NOMO-1 treated with DMSO at 0.1 percent for 48 hours (cell line): ENCODE data around the gene SBF2.
A peak's percentile ranks its signal among the peaks of the same experiment; 100 is the strongest.

Source experiments
- DNase-seq: peaks from one replicate; lab custom pipeline; 2025; ENCODE audit not compliant: unreplicated experiment; lab: John Stamatoyannopoulos, UW

Gene SBF2

DNA sequence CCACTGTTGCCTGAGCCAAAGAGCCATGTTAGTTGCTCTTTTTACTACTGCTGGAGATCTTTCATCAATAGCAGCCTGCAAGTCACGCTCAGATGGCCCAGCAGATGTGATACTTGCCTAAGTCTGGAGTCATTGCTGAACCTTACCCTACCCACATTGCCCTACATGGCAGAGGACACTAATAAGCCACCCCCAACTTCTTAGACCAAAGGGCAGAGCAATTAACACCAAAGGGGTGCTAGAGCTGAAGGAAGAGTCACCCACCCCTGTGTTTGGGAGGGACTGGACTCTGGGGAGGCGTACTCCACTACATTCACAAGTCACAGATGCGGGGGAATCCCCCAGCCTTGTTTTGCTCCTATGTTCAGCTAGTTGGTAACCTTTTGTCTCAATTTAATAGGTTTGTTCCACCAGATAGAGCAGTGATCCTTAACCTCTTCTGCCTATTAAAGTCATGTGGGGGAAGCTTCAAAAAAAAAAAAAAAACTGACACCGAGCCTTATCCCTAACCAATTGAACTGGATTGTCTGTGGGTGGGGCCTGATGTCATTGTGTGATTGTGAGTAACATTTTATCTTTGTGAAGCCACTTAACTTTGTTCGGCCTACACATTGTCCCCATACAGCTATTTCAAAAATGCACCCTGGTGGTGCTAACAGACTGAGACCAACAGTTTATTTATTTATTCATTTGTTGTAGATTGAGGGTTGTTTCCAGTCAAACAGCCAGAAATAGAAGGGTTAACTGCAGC is 23.9 kb upstream of the SBF2 start:
- DNase-seq, result no peak

DNA sequence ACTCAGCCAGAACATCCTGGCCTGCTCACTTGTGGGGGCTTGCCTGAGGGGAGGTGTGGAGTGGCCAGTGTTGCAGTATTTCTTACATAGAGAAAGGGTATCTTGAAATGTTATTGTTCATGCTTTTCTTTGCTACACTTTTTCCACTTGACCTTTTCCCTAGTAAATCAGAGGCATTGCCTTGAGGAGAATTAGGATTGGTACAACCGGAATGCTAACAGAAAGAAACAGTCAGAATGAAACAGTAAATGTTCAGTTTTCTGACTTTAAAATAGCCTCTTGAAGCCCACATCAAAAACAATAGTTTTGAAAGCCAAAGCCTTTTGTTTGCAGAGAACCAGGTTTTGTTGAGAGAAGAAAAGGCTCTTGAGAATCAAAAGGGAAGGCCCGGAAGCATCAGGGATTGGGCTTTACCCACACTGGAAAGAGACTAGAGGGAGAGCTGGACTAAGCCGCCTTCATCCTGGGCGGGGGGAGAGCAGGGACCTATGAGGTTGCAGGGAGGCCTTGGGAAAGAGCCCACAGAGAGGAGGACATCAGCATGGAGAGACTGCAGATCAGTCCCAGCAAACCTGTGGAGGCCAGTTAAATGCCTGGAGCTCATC is 23.2 kb upstream of the SBF2 start:
- DNase-seq, result no peak

DNA sequence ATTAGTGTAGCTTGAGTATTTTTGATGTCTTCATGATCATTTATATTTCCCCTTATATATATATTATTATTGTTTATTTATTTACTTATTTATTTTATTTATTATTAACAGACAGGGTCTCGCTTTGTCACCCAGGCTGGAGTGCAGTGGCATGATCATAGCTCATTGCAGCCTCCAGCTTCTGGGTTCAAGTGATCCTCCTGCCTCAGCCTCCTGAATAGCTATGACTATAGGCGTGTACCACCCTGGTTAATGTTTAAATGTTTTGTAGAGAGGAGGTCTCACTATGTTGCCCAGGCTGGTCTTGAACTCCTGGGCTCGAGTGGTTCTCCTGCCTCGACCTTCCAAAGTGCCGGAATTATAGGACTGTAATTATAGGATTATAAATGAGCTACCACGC is 21.1 kb upstream of the SBF2 start:
- DNase-seq, result no peak

DNA sequence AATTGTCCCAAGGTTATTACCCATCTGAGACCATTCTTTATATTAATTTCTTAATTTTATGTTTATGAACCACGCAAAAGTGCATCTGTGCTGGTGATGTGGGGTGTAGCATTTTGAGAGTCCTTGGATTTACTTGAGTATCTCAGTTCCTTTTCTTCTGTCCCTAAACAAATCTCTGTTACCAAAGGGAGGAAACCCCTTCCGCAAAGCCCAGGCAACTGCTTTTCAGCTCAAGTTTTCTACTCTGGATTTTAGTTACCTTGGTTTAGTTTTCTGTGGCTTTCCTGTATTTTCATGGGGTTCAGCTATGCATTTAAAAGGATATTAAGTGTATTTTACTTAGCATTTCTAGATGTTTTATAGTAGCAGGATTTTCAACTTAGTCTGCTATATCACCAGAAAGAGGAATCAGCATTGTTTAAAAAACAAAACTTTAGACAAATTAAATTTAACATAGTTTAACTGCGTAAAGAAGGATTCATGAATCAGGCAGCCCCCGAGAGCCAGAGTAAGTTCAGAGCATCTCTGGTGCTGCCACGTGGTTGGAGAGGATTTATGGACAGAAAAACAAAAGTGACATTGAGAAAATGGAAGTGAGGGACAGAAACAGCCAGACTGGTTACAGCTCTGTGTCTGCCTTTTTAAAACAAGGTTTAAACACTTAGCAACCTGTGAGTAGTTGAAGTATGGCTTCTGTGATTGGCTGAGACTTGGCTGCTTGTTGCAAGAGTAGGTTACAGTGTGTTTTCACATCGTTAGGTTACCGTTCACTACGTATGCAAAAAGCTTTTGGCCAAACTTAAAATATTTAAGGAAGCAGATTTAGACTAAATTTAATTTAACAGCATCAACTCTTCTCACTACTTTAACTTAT is 20.4 kb upstream of the SBF2 start:
- DNase-seq, result peak; percentile 87

DNA sequence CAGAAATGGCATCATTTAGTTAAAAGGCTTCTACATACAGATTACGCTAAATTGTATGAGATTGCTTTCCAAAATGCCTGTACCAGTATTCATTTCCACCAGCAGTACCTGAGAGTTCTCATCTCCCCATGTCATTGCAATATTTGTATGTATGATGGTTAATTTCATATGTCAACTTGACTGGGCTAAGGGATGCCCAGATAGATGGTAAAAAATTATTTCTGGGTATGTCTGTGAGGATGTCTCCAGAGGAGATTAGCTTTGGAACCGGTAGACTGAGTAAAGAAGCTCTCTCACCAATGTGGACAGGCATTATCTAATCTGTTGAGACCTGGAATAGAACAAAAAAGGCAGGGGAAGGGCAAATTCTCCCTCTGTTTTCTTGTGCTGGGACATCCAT is 17.8 kb upstream of the SBF2 start:
- no peak for DNase-seq

DNA sequence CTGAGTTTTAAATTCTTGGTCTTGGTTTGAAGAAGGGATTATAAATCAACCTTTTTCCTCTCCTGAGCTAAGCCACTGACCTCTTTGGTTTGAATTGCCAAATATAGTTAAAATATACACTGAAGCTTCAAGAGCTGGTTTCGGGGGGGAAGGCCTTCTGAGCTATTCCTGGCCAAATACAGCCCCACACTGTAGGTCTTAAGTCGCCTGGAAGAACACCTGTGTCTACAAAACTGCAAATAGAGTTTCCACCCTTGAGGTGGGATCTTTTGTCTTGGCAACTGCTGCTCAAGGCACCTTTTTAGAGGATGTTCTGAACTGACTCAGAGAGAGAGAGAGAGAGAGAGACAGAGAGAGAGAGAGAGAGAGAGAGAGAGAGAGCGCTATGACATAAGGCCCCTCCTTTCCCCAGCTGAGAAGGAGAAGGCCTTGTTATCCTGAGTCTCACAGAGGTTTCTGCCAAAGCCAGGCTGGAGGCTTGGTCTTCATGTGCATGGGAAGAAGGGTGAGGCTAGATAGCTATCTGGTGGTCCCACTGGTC is 16.4 kb upstream of the SBF2 start:
- DNase-seq, result no peak

- no peak for DNase-seq
These were observed 15.4 kb upstream of the SBF2 start for GRCh38 chr11:10309163-10310093.

- DNase-seq, result no peak
These were observed 14.4 kb upstream of the SBF2 start for GRCh38 chr11:10308201-10308954.

- peak; percentile 76 for DNase-seq
These were observed 13.6 kb upstream of the SBF2 start for GRCh38 chr11:10307400-10308200.

DNA sequence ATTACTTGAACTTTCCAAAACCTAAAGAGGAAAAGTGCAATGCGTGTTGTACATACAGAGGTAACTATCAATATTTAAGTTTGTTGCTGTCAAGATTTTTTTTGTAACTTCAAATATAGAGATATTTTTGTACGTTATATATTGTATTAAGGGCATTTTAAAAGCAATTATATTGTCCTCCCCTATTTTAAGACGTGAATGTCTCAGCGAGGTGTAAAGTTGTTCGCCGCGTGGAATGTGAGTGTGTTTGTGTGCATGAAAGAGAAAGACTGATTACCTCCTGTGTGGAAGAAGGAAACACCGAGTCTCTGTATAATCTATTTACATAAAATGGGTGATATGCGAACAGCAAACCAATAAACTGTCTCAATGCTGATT is 13.0 kb upstream of the SBF2 start:
- peak; percentile 48 for DNase-seq

- no peak for DNase-seq
These were observed 12.2 kb upstream of the SBF2 start for GRCh38 chr11:10305964-10306918.

- DNase-seq, result peak; percentile 38
These were observed 11.4 kb upstream of the SBF2 start for GRCh38 chr11:10305262-10305963.

DNA sequence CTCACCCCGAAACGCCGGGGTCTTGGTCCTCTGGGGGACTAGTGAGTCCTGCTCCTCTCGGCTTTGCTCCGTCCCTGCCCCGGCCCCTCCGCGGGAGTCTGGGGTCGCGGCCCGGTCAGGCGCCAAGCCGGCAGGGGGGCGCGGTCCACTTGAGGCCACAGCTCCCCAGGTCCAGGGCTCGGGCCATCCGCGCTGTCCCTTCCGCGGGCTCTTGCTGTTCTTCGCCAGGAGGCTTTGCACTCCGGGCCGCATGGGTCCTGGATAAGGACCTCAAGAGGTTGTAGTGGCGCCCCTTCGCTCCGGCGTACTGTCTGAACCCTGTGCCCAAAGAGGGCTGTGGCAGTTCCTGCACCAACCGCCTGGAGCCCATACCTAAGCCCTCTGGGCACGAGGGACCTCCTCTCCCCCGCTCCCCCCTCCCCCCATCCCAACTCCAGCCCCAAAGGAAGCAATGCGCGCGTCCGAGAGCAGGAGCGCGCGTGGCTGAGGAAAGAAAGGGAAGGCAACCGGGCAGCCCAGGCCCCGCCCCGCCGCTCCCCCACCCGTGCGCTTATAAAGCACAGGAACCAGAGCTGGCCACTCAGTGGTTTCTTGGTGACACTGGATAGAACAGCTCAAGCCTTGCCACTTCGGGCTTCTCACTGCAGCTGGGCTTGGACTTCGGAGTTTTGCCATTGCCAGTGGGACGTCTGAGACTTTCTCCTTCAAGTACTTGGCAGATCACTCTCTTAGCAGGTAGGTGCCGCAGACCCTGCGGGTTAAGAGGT is 10.7 kb upstream of the SBF2 start, which contains the start of gene ADM:
Gene ADM, plus strand, starts transcription at position 579 of the 767 bp plus-strand sequence. CDS start 628 bp downstream, outside the sequence.
- peak; percentile 82 for DNase-seq

GRCh38 chr11:10303558-10304363 is 9.7 kb upstream of the SBF2 start:
- DNase-seq, result peak; percentile 73

DNA sequence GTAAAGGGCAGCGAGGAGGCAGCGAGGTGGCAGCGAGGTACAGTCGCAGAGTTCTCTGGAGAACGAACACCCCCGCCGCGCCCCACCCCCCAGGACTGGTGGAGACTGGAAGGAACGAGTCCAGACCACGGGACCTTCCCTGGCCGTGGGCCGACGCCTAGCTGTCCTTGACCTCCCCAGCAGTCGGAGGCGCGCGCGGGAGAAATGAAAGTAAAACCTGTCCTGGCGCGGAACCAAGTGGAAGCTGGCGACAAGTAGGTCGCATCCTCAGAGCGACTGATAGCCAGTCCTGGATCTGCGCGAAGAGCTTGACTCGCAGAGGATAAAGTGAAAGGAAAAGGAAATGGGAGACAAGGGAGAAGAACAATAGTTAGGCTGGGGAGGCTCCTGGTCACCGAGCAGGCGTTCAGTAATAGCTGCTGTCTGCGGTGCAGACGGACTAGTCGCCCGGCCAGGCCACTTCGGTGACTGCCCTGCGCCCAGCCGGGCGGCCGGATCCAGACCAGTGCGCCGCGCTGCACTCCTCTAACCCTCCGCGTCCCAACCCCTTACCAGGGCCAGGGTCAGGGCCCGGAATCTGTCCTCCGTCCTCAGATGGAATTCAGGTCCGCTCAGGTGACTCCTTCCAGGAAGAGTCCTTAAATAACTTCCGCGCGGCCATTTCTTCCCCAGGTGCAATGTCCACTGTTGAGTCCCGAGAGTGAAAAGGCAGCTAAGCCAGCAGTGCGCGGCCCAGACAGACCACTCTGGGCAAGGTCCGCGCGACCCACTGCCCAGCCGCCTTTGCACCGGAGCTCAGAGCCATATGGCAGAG is 8.9 kb upstream of the SBF2 start:
- DNase-seq, result peak; percentile 75
